ENCODE data around the gene TRAPPC3L.

Gene TRAPPC3L

DNA sequence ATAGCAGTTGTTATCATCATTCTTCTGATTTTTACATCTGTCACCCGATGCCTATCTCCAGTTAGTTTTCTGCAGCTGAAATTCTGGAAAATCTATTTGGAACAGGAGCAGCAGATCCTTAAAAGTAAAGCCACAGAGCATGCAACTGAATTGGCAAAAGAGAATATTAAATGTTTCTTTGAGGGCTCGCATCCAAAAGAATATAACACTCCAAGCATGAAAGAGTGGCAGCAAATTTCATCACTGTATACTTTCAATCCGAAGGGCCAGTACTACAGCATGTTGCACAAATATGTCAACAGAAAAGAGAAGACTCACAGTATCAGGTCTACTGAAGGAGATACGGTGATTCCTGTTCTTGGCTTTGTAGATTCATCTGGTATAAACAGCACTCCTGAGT, 82.2 kb downstream of the TRAPPC3L start:
- DNase-seq (ENCODE audit: low read depth) = no peak

DNA sequence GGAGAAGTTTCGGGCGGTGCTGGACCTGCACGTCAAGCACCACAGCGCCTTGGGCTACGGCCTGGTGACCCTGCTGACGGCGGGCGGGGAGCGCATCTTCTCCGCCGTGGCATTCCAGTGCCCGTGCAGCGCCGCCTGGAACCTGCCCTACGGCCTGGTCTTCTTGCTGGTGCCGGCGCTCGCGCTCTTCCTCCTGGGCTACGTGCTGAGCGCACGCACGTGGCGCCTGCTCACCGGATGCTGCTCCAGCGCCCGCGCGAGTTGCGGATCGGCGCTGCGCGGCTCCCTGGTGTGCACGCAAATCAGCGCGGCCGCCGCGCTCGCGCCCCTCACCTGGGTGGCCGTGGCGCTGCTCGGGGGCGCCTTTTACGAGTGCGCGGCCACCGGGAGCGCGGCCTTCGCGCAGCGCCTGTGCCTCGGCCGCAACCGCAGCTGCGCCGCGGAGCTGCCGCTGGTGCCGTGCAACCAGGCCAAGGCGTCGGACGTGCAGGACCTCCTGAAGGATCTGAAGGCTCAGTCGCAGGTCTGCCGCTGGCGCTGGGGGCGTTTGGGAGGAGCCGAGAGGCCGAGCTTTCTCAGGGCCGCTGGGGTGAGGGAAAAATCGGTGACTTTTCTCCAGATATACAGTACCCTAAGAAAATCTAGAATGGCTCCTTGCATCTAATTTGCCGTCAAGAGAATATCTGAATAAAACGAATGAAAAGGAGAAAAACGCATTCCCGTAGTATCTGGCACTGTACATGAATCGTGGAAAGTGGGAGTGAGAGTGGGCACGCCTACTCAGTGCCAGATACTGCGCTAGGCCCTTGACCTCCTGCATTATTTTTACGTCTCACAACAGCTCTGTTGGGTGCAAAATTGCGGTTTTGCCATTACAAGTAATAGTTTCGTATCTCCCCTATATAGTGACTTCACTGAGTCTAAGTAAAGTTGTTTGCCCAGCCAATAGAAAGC, 83.3 kb downstream of the TRAPPC3L start:
- no peak for DNase-seq (ENCODE audit: low read depth)

DNA sequence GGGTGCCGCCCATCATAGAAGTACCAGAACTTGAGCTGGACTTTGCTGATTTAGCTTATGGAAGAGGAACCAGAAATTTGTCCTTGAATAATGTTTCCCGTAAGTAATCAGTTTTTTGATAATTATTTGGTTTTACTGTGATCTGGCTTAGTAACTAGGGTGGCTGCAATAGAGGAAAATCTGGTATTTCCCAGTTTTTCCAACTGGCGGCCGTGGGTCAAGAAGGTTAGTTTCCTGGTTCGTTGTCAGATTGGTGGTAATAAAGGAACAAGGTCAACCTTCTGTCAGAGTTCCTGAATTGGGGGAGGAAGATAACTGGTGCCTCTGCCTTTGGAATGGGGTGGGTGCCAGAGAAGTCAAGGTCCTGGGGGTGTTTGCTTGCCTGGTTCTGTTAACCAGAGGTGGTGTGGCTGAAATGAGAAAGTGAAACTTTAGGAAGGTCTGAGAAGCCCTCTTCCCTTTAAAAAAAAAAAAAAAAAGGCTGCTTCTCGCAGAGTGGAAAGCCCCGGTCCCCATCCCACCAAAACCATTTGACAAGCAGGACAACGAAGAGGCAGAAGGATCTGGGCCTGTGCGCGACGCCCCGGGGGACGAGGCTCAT, 84.1 kb downstream of the TRAPPC3L start, which contains the start of gene CALHM6:
CALHM6 (plus strand) TSS at position 45 of the 601 bp plus-strand sequence; CDS start at position 600, 555 bp downstream.
- DNase-seq (ENCODE audit: low read depth) = no peak

DNA sequence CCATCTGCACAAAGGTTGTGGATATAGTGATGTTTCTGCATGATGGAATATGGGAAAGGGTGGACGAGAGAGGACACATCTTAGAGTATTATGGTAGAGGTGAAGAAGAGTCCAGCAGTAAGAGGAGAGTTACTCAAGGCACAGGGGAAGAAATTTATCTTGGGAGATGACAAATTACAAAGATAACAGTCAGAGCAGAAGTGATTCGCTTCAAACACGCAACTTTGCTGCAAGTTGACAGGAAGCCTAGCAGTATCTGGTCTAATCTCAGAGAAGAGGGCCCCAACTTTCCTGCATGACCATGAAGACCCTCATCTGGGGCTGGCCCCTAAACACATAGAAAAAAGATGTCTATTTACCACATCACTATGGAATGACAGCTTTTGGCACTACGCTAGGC, 85.6 kb downstream of the TRAPPC3L start:
- DNase-seq (ENCODE audit: low read depth) = no peak

DNA sequence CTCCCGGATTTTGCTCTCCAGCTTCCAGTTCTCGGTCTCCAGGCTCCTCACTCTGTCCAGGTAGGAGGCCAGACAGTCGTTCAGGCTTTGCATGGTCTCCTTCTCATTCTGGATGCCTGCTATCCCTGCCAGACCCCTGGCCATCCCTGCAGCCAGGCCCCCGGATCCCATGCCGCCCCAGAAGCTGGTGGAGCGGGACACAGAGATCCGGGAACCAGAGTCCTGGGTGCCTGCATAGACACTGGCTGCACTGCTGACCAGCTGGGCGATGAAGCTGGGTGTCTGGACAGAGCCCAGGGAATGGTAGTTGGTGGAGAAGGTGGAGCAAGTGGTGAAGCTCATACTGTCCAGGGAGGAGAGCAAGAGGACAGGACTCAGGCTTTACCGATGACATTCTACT, 87.2 kb downstream of the TRAPPC3L start:
- no peak for DNase-seq (ENCODE audit: low read depth)

DNA sequence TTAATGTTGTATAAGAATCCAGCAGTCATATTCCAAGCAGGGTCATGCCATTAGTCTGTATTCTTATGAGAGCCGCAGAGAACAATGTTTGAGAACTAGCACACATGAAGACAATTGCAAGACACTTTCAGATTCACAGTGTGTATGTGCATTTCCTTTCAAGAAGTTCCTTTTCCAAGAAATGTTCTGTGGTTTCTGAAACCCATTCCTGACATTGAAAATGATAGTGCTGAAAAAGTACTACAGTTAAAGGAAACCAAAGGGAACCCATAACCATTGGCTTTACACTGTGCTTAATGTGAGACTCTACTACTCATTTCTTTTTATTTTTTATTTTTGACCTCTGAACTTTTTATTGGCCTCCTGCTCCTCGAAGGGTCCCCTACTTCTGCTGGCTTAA, 88.6 kb downstream of the TRAPPC3L start:
- DNase-seq (ENCODE audit: low read depth) = no peak

DNA sequence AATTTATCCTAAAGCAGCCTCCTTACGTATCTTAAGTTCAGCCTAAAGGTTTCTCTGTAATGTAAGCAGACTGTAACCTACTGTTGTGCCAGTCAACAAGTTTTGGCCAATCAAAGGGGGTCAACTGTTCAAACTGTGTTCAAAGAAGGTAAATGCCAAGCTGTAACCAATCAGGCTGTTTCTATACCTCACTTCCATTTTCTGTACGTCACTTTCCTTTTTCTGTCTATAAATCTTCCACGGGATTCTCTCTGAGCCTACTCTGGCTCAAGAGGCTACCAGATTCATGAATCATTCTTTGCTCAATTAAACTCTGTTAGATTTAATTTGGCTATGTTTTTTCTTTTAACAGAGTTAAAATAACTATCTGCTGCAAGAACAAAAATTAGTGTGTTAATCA, 89.4 kb downstream of the TRAPPC3L start:
- DNase-seq (ENCODE audit: low read depth) = no peak

DNA sequence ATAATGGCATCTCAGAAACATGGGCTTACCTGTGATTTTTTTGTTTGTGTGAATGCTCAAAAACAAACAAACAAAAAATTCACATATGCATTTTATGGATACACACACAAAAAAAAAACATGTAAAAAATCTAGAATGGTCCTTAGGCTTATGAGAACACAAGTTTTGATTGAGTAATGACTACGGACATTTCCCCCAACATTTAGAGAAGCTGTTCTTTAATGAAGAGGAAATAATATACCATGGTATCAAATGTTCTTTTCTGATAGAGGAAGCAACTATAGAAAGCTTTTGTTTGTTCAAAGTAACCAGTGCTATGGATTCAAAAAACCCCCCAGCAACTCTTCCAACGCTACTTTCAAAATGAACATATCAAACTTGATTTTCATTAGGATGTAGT, 93.0 kb downstream of the TRAPPC3L start:
- DNase-seq (ENCODE audit: low read depth) = no peak

DNA sequence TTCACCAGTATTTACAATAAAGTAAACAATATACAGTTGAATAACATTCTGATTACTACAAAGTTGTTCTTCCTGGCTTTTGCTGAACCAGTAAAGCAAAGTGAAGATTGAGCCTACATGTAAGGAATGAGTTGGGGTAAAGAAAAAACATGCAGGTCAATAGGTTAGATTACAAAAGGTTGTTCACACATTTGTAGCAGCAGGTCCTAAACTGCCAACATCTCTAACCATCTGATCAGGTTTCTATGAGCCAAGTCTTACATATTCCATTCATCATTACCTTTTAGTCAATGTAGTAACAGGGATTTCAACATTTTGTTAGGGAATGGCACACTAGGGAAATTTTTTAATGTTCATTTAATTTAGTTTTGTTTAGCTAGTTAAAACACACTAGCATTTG, 93.6 kb downstream of the TRAPPC3L start:
- no peak for DNase-seq (ENCODE audit: low read depth)

DNA sequence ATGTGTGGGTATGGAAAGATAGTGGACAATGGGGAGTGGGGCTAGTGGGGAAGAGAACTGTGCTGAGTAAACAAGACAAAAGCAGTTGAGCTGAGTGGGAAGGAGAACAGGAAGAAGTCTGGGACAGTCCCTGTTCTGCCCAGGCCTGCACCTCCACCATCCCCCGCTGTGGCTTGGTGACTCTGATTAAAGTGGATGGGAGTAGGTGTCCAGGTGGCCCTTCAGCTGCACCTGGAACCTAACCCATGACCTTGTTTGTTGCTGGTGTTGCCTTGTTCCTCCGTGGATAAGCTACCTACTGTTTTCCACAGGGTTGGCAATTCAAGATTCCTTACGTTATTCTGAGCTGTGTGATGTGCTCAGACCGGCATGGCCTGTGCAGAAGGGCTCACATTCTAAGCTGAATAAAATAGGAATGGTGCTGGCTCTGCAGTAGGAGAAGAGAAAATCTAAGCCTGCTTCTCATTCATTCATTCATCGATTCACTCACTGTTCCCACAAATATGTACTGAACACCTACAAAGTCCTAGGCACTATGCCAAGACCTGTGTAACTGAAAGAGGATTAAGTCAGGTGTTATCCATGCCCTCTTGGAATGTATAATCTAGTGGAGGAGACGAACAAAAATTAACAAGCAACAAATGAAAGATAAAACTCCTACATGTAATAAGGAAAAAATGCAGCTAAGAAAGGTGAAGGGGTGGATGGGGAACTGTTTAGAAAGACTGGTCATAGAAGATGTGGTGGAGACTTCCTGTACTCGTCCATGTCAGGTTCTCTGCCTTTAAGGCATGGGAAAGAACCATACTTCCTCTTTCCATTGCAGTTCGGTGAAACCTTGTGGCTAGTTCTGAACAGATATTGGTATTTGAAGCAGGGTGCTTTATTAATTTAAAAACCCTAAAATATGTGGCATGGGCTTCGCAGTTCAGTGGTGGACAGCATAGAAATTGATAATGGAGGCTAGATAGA, 94.4 kb downstream of the TRAPPC3L start:
- DNase-seq (ENCODE audit: low read depth) = no peak

DNA sequence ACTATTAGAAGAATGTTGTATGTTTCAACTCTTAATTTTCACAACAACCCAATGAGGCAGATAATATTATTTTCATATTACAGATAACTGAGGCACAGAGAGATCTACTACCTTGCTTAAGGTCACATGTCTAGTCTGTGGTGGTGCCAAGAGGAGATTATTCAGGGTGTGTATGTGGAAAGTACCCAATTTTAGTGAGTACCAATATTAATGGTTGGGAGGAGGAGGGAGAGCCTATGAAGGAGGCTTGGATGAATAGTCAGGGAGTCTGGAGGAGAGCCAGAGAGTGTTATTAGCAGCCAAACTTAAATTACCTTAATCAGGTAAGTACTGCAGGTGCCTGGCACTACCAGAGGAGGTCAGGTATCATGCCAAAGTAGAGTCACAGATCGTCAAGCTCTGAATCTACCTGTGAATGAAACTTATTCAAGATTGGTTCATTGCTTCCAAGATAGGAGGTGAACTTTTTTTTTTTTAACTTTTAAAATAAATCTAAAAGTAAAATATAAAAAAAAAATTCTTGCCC, 95.2 kb downstream of the TRAPPC3L start:
- DNase-seq (ENCODE audit: low read depth) = no peak

DNA sequence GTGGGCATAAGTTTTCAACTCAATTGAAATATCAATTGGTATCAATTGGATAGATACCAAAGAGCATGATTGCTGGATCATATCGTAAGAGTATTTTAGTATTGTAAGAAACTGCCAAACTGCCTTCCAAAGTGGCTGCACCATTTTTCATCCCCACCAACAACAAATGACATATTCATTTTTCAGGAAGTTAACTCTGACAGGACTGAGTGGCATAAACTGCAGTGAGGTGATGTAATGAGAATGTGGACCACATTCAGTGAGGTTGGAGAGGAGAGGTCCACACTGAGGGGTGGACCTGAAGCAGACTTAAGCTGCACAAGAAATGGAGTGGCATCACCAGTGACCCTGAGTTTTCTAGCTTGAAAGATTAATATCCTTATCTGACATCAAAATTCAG, 95.9 kb downstream of the TRAPPC3L start:
- DNase-seq (ENCODE audit: low read depth) = no peak

DNA sequence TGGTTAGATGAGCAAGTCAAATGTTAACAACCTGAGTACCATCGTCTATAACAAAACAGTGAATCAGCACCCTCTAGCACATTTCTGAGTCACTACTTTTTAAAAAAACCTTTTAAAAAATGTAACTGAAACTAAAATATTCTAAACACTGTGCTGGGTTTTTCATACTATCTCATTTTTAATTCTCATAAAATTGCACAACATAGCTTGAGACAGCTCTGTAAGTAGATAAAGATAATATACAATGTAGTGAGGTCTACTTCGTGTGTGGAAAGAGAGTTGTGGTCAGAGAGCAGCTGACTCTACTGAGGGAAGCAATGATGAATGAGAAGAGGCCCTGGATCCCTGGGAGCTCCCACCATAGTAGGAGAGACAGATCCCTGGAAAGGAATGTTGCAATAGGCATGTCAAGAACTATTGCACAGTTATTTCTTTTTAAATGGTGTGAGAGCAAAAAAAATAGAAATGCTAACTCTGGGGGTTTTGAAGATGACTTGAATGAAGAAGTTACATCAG, 97.9 kb downstream of the TRAPPC3L start:
- no peak for DNase-seq (ENCODE audit: low read depth)

DNA sequence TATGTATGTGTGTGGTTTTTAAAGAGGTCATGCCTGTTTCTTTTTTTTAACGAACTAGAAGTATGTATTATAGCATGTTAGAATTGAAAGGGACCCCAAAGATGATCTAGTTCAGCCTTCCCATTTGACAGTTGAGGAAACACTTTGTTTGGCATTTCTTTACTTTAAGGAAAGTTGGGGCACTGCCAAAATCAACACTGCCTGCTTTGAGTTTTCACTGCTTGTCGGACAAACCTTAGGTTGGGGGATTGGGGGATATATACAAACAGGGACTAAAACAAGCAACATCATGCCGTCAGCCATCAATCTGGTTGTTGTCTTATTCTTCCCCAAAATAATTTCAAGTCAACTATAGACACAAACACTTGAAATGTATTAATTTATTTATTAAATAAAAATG, 98.4 kb downstream of the TRAPPC3L start:
- DNase-seq (ENCODE audit: low read depth) = no peak

DNA sequence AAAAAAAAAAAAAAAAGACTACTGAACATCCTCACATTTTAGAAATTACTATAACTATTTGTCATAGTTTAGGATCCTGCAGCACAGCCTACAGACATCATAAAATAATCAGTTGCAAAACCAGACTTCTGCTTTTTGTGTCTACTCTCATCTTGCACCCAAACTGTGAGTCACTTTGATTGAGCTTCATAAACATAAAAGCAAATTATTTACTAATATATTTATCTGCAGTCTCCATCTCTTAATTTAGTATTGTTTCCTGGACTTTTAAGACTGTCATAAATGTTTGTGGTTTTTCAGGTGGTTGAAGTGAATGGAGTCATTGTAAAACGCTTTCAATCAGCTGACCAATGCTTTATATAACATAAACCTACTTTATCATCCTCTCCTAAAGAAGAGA, 99.1 kb downstream of the TRAPPC3L start:
- DNase-seq (ENCODE audit: low read depth) = no peak

DNA sequence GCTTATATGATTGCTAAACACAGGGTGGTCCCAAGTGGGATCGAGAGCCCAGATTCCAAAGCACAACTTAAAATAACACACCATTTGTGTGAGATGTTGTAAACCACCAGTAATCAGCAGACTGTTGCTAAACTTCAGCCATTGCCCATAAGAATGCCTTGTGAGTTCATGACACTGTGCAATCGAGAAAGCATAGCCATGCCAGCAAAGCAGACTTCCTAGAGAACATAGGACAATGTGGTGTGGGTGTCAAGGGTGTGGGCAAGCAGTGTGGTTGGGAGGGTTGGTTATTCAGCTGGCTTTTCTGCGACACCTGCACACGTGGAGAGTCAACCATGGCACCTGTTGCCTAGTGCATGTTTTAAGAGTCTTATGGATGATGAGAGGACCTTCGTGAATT, 100.4 kb downstream of the TRAPPC3L start:
- DNase-seq (ENCODE audit: low read depth) = no peak

All from stimulated activated CD8-positive, alpha-beta memory T cell treated with anti-CD3 and anti-CD28 coated beads, Interleukin-7, amount 100 ng/mL, for 24 hours (primary cell).